ENCODE data around the gene GDF11. TPM values are rescaled to one million over a fixed set of nuclear protein-coding genes. Genes with fewer than 3 reads are reported as not detected.
A peak's percentile ranks its signal among the peaks of the same experiment; 100 is the strongest.

Gene GDF11
- polyA plus RNA-seq, 1 experiment: 4.2 TPM

- POLR2A ChIA-PET: interaction anchor here (0.7 kb wide), 1 partner anchor 129 kb away, joined by 3 read pairs; no protein-coding TSS in a partner anchor
- CTCF ChIA-PET: no interaction called here
- no peak overlapping the region for H3K4me3 ChIP-seq (ENCODE audit: low read depth, low read length)
- no peak for DNase-seq (ENCODE audit: low read depth, low spot score)
- H3K9me3 ChIP-seq (ENCODE audit: control insufficient read depth, insufficient read depth, low read length): no peaks in the 10 kb centered on the region; the same call in 1 of the 2 replicates
- no peak for TF ChIP-seq CTCF (IDR thresholded peaks at IDR 0.05; ENCODE audit: low read depth, low read length)
- no peaks in the 10 kb centered on the region for H3K27me3 ChIP-seq (ENCODE audit: control insufficient read depth, insufficient read depth, low read length)
- no peak overlapping the region for H3K27ac ChIP-seq (ENCODE audit: low read depth, low read length)
Observed at GRCh38 chr12:55722948-55723347, 20.0 kb upstream of the GDF11 start.

GRCh38 chr12:55723516-55724225, 19.3 kb upstream of the GDF11 start:
- Histone ChIP-seq H3K4me3 (ENCODE audit: low read depth, low read length) (no peak overlapping the region), H3K27me3 (ENCODE audit: control insufficient read depth, insufficient read depth, low read length) (no peaks in the 10 kb centered on the region), H3K27ac (ENCODE audit: low read depth, low read length) (peak overlapping the region; percentile 57), H3K9me3 (ENCODE audit: control insufficient read depth, insufficient read depth, low read length) (no peaks in the 10 kb centered on the region; the same call in 1 of the 2 replicates)
- no peak for DNase-seq (ENCODE audit: low read depth, low spot score)
- TF ChIP-seq CTCF (IDR thresholded peaks at IDR 0.05; ENCODE audit: low read depth, low read length): no peak
- ChIA-PET POLR2A (interaction anchor here (1.4 kb wide), 1 partner anchor 15 kb away, joined by 3 read pairs; no protein-coding TSS in a partner anchor), CTCF (no interaction called here)

GRCh38 chr12:55724226-55724939, 18.5 kb upstream of the GDF11 start:
- CTCF ChIA-PET: interaction anchor here (0.8 to 2.1 kb wide), 5 partner anchors 9 to 78 kb away, joined by 3 to 17 read pairs (median 3); partner anchors contain the start of gene BLOC1S1
- H3K27ac ChIP-seq (ENCODE audit: low read depth, low read length): peak overlapping the region; percentile 57
- peak; percentile 68 for TF ChIP-seq CTCF (IDR thresholded peaks at IDR 0.05; ENCODE audit: low read depth, low read length)
- DNase-seq (ENCODE audit: low read depth, low spot score): no peak
- H3K9me3 ChIP-seq (ENCODE audit: control insufficient read depth, insufficient read depth, low read length): no peaks in the 10 kb centered on the region; the same call in 1 of the 2 replicates
- no peak overlapping the region for H3K4me3 ChIP-seq (ENCODE audit: low read depth, low read length)
- no peaks in the 10 kb centered on the region for H3K27me3 ChIP-seq (ENCODE audit: control insufficient read depth, insufficient read depth, low read length)
- POLR2A ChIA-PET: interaction anchor here (1.4 kb wide), 1 partner anchor 14 kb away, joined by 3 read pairs; no protein-coding TSS in a partner anchor

- peak overlapping the region; percentile 4; the same call in 1 of the 2 replicates for H3K4me3 ChIP-seq (ENCODE audit: low read depth, low read length)
- H3K27ac ChIP-seq (ENCODE audit: low read depth, low read length): no peak overlapping the region
- H3K9me3 ChIP-seq (ENCODE audit: control insufficient read depth, insufficient read depth, low read length): no peaks in the 10 kb centered on the region; the same call in 1 of the 2 replicates
- ChIA-PET POLR2A (interaction anchor here (1.4 kb wide), 1 partner anchor 14 kb away, joined by 3 read pairs; no protein-coding TSS in a partner anchor), CTCF (interaction anchor here (0.8 to 2.1 kb wide), 5 partner anchors 9 to 78 kb away, joined by 3 to 17 read pairs (median 3); partner anchors contain the start of gene BLOC1S1)
- DNase-seq (ENCODE audit: low read depth, low spot score): no peak
- no peaks in the 10 kb centered on the region for H3K27me3 ChIP-seq (ENCODE audit: control insufficient read depth, insufficient read depth, low read length)
- TF ChIP-seq CTCF (IDR thresholded peaks at IDR 0.05; ENCODE audit: low read depth, low read length): no peak
Observed at GRCh38 chr12:55724940-55725309, 18.0 kb upstream of the GDF11 start.

Data from AG04450 (cell line).